NT2/D1 (cell line): Measurements from ENCODE around the gene CHMP6.

Source experiments
- YY1 ChIP-seq: IDR thresholded peaks from 2 replicates; pipeline ENCODE4 v1.6.1; 2011; ENCODE audit not compliant: insufficient read length, insufficient read depth
- ZNF274 ChIP-seq: IDR thresholded peaks from 2 replicates; pipeline ENCODE4 v1.6.1; 2011; ENCODE audit warnings: mild to moderate bottlenecking, low read depth, low read length

- TF ChIP-seq ZNF274 (no peak), YY1 (no peak)
Measured at GRCh38 chr17:80969674-80970043, 22.0 kb upstream of the CHMP6 start.
